Measurements from ENCODE around the gene TRUB1.
A peak's percentile ranks its signal among the peaks of the same experiment; 100 is the strongest.

TRUB1 gene

DNA sequence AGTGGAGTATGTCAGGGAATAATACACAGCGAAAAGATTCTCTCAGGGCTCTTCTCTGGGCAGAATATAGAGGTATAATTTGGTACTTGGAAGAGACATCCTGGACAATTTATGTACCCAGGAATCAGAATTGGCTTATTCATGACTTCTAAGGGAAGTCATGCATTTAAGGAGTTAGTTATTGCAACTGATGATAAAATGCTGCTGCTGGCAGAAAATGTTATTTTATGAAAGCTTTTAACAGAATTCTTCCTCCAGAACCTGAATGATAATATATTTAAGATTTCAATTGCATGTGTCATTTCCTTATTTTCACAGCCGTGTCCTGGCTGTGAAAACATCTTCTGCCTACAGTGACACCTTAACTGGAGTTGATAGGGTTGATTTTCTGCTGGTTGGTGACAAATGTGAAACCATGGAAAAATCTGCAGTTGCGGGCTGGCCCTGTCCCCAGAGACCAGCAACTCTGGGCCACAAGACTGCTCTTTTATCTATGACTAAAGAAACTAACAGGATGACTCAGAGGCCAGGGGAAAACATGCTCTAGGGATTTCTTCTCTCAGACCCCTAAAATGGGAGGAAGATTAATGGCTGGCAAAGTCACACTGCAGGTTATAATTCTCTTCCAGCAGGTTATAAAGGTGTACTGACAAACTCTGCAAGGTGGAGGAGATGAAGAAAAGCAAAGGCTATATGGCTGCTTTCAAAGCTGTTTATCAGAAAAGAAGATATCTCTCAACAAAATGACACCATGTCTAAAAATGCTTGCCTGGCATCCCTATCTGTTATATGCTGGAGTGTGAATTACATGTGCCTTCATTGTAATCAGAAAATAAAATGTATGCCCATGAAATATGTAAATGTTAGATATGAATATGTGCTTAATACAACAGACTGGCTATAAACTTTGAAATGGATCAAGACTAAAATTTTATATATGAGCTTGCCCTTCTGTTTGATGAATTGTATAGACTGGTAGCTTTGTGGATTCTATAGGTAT is 12.1 kb upstream of the TRUB1 start:
- no peak overlapping the region for H3K4me3 ChIP-seq (ENCODE audit: low read depth, low read length)
- peak; percentile 56 for TF ChIP-seq MYC (IDR thresholded peaks at IDR 0.05; ENCODE audit: low read depth, low read length)
- TF ChIP-seq, protein P1, sequence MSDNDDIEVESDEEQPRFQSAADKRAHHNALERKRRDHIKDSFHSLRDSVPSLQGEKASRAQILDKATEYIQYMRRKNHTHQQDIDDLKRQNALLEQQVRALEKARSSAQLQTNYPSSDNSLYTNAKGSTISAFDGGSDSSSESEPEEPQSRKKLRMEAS (IDR thresholded peaks at IDR 0.05; ENCODE audit: low read depth, low read length): peak; percentile 47
- TF ChIP-seq, protein P2, sequence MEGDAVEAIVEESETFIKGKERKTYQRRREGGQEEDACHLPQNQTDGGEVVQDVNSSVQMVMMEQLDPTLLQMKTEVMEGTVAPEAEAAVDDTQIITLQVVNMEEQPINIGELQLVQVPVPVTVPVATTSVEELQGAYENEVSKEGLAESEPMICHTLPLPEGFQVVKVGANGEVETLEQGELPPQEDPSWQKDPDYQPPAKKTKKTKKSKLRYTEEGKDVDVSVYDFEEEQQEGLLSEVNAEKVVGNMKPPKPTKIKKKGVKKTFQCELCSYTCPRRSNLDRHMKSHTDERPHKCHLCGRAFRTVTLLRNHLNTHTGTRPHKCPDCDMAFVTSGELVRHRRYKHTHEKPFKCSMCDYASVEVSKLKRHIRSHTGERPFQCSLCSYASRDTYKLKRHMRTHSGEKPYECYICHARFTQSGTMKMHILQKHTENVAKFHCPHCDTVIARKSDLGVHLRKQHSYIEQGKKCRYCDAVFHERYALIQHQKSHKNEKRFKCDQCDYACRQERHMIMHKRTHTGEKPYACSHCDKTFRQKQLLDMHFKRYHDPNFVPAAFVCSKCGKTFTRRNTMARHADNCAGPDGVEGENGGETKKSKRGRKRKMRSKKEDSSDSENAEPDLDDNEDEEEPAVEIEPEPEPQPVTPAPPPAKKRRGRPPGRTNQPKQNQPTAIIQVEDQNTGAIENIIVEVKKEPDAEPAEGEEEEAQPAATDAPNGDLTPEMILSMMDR (IDR thresholded peaks at IDR 0.05; ENCODE audit: low read depth, low read length): no peak
- DNase-seq (ENCODE audit: low read depth): peak; percentile 92

DNA sequence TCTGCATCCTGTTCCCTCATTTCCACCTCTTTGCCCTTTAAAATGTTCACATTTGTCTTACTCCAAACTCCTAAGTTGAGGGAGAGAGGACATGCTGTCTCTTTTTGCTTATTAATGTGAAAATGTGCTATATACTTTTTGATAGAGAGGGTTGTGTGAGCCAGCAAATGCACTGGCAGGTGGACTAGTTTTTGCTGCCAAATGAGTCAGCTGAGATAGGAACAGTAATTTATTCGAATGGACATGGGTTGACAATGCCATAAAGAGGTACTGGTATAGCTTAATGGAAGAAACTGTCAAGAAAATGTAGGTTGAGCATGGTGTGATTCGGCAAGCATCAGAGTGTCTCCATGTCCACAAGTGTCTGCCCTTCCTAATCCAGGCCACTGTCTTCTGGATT is 9.2 kb upstream of the TRUB1 start:
- TF ChIP-seq, protein P2 (IDR thresholded peaks at IDR 0.05; ENCODE audit: low read depth, low read length): no peak
- TF ChIP-seq, protein P1 (IDR thresholded peaks at IDR 0.05; ENCODE audit: low read depth, low read length): no peak
- TF ChIP-seq MYC (IDR thresholded peaks at IDR 0.05; ENCODE audit: low read depth, low read length): no peak
- no peak for TF ChIP-seq POLR2A (IDR thresholded peaks at IDR 0.05; ENCODE audit: extremely low read depth, insufficient read length)

DNA sequence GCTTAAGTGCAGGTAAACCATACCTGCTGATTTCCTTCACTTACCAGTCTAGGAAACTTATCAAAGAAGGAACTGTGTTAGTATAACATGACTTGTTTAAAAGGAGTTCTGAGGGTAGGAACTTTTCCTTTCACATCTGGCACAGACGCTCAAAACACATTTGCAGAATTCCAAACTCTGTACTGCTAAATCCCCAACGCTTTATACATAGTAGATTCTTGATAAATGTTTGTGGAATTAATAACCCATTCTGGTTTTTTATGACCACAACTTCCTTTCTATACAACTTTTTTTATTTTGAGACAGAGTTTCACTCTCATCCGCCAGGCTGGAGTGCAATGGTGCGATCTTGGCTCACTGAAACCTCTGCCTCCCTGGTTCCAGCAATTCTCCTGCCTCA is 7.7 kb upstream of the TRUB1 start:
- H3K4me3 ChIP-seq (ENCODE audit: low read depth, low read length): no peak overlapping the region
- no peak for DNase-seq (ENCODE audit: low read depth)
- no peak for TF ChIP-seq POLR2A (IDR thresholded peaks at IDR 0.05; ENCODE audit: extremely low read depth, insufficient read length)
- TF ChIP-seq MYC (IDR thresholded peaks at IDR 0.05; ENCODE audit: low read depth, low read length): no peak
- TF ChIP-seq, protein P1 (IDR thresholded peaks at IDR 0.05; ENCODE audit: low read depth, low read length): no peak
- TF ChIP-seq, protein P2 (IDR thresholded peaks at IDR 0.05; ENCODE audit: low read depth, low read length): no peak

More for the DNA sequence above, 9.2 kb upstream of the TRUB1 start:
- no peak for DNase-seq (ENCODE audit: low read depth)
- H3K4me3 ChIP-seq (ENCODE audit: low read depth, low read length): no peak overlapping the region

DNA sequence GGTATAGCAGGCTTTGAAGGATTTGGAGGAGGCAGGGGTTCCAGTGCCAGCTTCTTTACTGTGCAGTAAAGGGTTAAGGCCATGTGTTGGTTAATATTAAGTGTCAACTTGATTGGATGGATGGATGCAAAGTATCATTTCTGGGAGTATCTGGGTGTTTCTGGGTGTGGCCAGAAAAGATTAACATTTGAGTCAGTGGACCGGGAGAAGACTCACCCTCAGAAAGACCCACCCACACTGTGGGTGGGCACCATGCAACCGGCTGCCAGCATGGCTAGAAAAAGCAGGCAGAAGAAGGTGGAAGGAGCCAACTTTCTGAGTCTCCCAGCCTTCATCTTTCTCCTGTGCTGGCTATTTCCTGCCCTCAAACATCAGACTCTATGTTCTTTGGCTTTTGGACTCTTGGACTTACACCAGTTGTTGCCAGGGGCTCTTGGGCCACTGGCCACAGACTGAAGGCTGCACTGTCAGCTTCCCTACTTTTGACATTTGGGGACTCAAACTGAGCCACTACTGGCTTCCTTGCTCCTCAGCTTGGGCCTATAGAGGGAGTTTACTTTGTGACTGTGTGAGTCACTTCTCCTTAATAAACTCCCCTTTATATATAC is 6.8 kb upstream of the TRUB1 start:
- TF ChIP-seq MYC (IDR thresholded peaks at IDR 0.05; ENCODE audit: low read depth, low read length): no peak
- TF ChIP-seq, protein P2 (IDR thresholded peaks at IDR 0.05; ENCODE audit: low read depth, low read length): no peak
- TF ChIP-seq, protein P1 (IDR thresholded peaks at IDR 0.05; ENCODE audit: low read depth, low read length): no peak
- no peak for TF ChIP-seq POLR2A (IDR thresholded peaks at IDR 0.05; ENCODE audit: extremely low read depth, insufficient read length)
- no peak overlapping the region for H3K4me3 ChIP-seq (ENCODE audit: low read depth, low read length)
- no peak for DNase-seq (ENCODE audit: low read depth)

DNA sequence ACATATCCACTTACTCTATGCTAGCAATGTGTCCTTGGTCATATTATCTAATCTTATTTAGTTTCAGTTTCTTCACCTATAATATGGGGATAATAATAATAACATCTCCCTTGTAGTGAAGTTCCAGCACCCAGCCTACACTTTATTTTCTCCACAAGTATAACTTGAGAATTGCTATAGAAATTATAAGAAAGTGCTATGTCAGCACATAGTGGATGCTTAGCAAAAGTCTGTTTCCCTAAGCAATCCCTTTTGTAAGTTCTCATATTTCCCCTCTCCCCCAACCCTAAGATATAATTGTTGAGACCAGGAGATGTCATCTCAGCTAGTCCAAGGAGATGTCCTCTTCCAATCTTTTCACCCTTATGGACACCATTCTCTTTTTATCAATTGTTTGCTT is 5.8 kb upstream of the TRUB1 start:
- DNase-seq (ENCODE audit: low read depth): no peak
- H3K4me3 ChIP-seq (ENCODE audit: low read depth, low read length): no peak overlapping the region
- TF ChIP-seq MYC (IDR thresholded peaks at IDR 0.05; ENCODE audit: low read depth, low read length) (no peak), POLR2A (IDR thresholded peaks at IDR 0.05; ENCODE audit: extremely low read depth, insufficient read length) (no peak)
- TF ChIP-seq, protein P1 (IDR thresholded peaks at IDR 0.05; ENCODE audit: low read depth, low read length): no peak
- TF ChIP-seq, protein P2 (IDR thresholded peaks at IDR 0.05; ENCODE audit: low read depth, low read length): no peak

Measured in NB4 (cell line).